AG08396 (cell line): Measurements from ENCODE around the gene TST.

Source experiments
- DNase-seq: peaks from one replicate; pipeline ENCODE4 v3.0.0; 2012; ENCODE audit warnings: low spot score, mixed read lengths

Gene TST

DNA sequence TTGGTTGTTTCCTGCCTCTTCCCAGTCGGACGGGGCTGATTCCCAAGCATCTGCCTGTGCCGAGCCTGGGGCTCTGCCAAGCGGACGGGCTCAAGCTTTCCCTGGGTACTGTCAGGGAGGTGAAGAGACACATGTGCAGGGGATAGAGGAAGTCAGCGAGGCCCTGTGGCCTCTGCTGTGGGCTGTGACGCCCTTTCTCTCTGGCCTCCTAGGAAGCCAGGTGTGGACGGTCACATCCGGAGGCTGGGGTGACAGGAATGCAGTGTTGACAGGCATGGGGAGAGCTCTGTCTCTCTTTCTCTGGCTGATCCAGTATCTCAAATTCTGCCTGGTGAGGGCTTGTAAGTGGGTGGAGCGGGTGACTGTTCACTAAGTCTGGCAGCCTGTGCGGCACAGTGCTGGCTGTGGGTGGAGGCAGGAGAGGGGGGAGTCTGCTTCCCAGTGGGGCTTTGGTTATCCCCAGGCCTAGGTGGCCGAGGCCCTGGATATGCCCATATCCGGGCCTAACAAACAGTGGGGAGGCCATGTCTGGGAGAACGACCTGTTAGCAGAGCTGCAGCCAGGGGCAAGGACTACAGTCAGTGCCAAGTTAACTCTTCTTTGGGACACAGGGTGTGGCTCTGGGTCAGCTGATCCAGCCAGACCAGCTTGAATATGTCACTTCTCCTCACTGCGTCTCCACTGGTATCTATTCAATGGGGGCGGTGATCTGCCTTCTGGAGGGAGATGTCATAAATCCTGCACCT lies 34.2 kb upstream of the TST start:
- no peak for DNase-seq

DNA sequence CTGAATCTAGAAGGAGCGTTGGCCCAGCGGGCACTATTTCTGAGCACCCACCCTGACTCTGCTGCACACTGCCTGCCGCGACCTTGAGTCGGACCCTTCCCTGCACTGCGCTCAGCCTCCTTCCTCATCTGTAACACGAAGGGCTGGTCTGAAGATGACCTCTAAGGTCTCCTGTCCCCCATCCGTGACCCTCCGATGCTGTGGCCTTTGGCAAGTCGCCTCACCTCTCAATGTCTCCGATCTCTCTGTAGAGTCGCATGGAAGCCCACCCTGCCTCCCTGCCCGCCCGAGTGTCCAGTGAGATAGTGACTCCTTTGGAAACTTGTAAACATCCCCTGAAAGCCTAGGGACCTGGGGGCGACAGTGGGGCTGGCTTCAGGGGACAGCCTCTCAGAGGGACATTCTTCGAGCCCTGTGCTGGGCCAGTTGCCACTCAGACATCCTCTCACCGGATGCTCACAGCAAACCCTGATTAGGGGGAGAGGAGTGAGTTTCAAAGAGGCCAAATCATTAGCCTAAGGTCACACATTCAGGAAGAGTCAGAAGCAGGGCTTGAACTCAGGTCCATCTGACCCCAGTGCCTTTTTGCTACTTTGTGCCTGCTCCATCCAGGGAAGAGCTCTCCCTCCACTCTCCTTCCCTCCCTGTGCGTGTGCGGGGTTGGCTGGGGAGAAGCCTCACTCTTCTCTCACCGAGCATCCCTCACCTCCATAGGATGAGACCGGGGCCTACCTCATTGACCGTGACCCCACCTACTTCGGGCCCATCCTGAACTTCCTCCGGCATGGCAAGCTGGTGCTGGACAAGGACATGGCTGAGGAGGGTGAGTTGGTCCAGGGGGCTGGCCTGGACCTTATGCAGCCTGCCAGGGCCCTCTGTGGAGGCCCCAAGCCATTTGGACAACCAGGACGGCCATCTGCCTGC lies 33.4 kb upstream of the TST start:
- DNase-seq, result no peak

DNA sequence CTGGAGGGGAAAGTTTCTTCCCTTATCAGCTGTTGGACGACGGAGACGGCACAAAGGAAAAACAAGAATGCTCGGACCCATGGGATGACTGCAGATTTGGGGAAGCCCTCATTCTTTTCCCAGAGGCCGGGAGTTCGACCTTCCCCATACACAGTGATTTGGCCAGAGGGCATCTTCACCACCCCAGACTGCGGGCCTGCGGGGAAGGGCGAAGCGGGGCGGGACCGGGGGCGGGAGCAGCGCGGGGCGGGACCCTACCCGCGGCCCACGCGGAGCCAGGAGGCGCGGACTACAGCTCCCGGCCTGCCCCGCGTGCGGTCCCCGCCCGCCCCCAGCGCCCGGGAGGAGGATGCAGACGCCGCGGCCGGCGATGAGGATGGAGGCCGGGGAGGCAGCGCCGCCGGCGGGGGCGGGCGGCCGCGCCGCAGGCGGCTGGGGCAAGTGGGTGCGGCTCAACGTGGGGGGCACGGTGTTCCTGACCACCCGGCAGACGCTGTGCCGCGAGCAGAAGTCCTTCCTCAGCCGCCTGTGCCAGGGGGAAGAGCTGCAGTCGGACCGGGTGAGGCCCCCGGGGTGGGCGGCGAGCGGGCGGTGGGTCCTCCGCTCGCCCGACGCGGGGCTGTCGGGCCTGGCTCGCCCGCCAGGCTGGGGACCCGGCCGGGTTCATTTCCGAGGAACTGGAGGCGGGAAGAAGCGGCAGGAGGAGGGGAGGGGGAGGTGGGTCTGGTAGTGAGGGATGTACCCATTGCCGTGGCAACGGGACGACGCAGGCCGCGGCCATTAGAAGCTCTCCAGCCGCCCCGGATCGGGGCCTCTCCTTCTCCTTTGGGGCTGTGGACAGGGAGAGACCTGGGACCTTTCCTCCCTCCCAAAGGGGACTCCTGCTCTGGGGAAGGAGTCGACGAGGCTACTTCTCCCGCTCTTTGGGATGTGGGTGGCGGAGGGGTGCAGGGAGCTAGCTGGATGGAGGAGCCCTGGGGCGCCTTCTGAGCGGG lies 32.4 kb upstream of the TST start, which contains the start of gene KCTD17:
Gene KCTD17, plus strand, starts transcription at position 352 of the 995 bp plus-strand sequence. Its CDS starts 19 bp downstream, at position 371.
- peak; percentile 97 for DNase-seq

DNA sequence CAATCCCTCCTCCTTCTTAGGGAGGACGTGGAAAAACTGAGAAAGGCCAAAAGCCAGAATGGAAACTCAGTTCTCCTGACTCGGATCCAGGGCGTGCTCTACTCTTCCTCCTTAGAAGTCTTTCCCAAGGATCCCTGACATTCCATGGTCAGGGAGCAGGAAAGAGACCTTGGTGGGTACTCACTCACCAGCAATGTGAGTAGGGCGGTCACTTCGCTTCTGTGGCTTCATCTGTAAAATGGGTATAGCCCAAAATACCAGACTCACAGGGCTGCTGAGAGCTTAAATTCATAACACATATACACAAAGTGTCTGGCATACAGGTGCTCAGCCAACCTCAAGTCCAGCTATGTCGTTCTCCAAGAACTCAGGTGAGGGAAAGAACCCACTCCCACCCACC lies 31.7 kb upstream of the TST start:
- no peak for DNase-seq

DNA sequence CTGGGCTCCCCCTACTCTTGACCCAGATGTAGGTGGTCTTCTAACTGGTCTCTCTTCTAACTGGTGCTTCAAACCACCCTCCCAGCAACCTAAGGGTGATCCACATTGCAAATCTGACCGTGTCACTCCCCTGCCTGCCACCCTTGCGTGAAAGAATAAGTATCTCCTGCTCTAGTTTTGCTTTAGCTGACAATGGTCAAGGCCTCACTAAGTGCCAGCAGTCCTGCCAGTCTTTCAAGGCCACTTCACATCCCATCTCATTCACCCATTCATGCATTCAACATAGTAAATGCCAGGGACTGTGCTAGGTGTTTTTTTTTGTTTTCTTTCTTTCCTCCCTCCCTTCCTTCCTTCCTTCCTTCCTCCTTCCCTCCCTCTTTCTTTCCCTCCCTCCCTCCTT lies 30.0 kb upstream of the TST start:
- DNase-seq, result no peak

DNA sequence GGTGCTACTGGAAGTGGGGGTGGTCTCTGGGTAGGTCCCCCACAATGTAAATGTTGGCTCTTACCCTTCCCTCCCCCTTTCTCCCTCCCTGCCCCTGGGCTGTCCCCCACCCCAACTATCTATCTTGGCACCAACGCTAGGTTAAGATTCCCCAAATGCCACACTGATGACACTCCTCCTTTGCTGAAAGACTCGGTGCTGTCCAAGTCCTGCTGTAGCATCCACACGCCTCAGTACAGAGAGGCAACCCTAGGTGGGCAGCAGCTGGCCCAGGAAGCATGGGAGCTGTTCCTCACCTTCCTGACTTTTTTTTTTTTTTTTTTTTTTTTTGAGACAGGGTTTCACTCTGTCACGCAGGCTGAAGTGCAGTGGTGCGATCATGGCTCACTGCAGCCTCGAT lies 28.9 kb upstream of the TST start:
- peak; percentile 70 for DNase-seq

DNA sequence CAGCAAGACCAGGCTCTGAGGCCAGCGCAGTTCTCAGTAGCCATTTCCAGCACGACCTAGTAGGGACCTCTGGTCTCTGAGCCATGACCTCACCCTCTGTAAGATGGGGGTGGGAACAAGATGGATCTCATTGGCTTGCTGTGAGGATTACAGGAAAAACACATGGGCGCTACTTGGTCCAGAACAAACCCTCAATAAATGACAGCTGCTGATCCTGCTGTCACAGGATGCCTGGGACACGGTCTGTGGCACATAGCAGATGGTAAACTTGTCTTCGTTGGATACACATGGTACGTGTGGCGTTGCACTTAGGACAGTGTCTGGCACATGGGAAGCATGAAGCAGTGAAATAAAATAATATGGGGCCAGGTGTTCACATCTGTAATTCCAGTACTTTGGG lies 27.8 kb upstream of the TST start:
- DNase-seq, result no peak

DNA sequence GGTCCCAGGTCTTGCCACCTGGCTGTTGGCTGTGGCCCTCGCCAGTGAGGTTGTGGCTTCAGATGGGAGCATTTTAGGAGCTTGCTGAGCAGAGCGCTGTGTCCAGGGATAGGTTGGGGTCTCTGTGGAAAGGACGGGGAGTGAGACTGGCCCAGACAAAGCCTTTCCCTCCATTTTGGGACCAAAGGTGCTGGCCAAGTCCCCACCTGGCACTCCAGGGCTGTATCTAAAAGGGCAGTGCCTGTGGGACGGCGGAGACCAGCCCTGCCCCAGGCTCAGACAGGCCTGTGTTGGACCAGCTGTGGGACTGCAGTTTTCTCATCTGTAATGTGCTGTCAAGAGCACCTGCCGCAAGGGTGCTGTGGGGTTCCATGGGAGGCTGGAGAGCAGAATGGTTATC lies 27.3 kb upstream of the TST start:
- no peak for DNase-seq

DNA sequence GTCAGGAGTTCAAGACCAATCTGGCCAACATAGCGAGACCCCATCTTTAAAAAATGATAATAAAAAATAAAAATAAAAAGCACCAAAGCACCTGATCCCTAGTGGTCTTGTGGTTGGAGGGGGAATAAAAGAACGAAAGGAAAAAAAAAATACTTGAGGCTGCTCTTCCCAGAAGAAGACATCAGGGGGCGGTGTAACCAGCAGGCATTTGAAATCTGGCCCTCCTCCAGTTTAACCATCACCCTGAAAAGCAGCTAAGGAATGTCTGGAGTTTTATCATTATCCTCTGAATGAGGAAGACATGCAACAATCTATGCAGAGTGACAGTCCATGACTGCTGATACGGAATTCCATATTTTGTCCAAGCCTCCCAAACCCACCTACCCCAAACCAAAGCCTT lies 26.7 kb upstream of the TST start:
- peak; percentile 81 for DNase-seq

DNA sequence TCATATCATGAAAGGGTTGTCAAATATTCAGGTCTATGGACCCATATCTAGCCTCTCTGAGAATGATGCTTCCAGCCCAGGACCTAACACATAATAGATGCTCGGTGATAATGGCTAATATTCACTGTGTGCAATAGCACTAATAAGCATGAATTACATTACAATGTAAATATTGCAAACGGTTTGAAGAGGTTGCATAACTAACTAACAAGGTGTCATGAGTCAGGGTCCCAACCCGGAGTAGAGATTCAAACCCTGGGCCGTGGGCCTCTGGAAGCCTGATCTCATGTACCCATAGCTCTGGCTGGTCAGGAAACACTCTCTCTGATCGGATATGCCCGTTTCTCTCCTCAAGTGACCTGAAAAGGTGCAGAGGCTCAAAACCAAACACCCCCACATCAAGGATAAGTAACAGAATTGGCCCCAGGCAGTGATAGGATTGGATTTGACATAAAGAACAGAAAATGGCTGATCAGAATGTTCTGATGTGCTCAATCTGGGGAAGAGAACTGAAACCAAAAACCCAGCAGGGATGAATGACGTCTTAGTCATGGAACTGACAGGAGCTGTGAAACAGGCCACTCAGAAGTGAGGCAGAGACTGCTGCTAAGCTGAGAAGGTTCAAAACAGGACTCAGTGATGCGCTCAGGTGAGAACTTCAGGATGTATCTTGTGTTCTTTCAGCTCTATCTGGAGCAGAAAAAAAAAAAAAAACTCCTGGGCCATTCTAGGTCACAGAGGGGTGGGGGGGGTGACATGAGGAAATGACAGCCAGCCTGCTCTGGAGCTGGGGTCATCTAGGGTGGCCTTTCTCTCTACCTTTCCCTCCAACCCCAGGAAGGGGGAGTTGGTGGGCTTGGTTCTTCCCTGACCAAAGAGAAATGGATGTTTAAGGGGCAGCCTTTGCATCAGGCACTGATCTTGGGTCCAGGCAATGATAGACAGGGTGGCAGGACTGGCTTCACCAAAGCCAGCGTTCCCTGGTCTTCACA lies 25.7 kb upstream of the TST start:
- no peak for DNase-seq

DNA sequence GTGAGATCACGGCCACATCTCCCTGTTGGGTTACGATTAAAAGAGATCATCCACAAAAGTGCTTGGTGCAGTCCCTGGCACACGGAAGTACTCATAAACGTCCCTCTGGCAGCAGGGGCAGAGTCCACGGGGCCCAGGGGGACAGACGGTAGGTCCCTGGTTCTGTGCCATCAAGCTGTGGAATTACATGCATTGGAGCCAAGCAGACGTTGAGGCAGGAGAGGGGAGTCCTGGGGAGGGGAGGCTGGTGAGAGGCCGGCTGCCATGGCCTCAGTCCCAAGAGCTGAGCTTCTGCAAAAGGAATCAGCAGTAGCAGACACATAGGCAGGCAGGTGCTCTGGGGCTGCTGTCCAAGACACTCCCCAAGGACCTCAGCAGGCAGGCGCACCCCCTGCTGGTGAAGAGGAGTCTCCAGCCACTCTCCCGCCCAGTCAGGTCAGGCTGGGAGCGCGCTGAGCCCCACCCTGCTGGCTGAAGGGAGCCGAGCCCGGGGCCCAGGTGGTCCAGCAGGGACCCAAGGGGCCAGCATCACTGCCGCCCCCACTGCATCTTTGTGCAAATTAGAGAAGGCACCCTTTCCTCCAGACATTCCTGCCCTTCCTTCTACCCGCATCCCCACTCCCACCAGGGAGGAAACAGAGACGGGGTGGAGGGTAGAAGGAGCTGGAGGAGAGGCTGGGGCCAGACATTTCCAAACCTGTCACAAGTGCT lies 24.7 kb upstream of the TST start:
- peak; percentile 76 for DNase-seq

DNA sequence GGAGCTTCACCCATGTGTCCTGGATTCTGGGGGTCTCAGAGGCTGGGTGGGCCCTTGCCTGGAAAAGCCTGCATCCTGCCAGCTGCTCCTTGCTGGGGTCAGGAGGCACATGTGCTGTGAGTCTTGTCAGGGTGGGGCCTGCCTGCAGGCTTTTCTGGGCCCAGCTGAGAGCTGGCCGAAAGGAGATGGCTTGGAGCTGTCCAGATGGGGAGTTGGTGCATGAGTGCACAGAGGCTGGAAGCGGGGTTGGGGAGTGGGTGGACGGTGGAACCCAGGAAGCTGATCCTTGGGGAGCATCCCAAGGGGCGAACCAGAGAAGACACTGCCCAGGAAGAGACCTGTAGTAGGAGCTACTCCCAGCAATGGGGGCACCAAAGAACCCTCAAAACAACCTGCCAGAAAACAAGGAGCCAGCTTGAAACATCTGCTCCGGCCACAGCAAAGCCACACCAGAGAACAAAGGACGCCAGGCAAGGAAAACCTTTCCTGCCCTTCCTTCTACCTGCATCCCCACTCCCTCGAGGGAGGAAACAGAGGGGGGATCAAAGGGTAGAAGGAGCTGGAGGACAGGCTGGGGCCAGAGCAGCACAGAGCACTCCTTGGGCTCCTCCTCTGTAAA lies 24.1 kb upstream of the TST start:
- DNase-seq, result no peak

DNA sequence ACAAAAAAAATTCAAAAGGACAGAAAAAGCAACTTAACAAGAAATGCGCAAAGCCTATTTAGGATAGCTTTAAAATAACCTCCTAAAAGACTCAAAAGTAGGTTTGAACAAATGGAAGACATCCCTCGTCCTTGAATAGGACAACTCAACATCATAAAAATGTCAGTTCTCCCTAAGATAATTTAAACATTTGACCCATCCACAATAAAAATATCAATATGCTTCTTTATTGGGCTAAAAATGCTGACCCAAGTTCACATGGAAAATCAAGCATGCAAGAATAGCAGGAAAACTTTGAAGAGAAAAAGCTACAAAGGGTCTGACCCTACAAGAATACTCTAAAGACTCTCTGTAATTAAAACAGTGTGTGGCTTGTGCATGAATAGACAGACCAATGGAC lies 20.2 kb upstream of the TST start:
- no peak for DNase-seq

DNA sequence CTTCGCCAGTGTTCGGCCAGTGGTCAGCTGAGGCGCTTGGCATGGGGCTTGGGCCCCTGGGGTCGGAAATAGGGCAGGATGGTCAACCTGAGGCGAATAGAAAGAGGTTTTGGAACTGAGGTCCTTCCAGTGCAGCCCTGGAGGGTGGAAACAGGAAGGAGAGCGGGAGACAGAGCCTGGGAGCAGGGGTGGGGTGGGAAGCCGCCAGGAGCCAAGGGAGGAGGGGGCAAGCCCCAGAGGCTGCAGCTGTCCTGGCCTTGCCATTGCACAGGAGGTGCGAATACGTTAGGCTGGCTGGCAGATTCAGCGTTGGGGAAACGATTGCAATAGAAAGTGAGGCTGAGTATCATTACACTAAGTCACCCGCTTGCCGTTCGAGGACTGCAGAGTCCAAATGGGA lies 18.4 kb upstream of the TST start:
- no peak for DNase-seq

DNA sequence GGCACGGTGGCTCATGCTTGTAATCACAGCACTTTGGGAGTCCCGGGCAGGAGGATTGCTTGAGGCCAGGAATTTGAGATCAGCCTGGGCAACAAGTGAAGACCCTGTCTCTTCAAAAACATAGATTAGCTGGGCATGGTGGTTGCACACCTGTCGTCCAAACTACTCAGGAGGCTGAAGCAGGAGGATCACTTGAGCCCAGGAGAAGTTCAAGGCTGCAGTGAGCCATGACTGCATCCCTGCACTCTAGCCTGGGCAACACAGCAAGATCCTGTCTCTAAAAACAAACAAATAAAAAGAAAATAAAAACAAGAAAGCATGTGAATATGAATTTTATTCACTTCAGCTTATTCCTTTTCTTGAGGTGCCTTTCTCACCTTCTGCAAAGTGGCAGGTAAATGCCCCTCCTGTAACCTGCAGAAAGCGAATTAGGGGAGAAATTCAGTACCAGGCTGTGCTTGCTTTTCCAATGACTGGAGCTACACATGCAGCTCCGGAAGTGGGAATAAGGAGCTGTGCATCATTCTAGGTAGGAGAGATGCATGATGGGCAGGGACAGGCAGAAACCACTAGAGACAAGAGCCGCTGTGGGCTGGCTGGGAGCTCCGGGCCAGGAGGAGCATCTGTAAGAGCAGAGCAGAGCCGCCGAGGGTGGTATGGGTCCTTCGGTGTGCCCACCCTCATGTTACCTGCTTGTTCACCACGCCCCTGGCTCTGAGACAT lies 17.6 kb upstream of the TST start:
- DNase-seq, result no peak

DNA sequence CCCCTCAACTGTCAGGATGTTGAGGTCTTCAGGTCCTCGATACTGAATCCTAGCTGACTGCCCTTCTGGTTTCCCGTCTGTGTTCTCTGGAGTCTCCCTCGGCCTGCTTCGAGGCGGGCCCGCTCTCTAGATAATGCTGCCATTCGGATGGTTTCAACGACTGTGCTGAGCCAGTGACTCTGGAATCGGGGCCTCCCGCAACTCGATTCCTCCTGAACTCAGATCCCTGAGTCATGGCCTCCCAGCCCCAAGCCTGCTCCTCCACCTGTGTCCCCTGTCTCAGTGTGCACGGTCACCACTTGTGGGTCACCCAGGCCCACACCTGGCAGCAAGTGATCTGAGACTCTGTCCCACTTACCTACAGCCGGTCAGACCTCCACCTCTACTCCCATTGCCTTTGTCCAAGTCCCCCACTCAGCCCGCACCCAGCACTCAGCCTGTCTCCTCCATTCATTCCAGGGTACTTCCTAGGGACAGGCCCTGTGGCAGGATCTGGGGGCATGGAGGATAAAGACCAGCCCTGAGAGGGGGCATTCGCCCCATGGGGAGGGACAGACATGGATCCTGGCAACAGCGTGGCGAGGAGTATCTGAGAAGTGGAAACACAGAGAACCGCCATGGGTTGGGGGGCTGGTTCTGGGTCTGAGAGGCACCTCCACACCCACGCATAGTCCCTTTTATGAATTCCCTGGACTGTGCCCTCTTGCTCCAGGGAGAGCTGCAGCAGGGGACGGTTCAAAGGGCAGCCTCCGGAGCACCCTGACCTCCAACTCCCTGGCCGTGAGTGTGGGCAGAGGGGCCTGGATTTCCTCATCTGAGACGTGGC lies 14.6 kb upstream of the TST start:
- no peak for DNase-seq

DNA sequence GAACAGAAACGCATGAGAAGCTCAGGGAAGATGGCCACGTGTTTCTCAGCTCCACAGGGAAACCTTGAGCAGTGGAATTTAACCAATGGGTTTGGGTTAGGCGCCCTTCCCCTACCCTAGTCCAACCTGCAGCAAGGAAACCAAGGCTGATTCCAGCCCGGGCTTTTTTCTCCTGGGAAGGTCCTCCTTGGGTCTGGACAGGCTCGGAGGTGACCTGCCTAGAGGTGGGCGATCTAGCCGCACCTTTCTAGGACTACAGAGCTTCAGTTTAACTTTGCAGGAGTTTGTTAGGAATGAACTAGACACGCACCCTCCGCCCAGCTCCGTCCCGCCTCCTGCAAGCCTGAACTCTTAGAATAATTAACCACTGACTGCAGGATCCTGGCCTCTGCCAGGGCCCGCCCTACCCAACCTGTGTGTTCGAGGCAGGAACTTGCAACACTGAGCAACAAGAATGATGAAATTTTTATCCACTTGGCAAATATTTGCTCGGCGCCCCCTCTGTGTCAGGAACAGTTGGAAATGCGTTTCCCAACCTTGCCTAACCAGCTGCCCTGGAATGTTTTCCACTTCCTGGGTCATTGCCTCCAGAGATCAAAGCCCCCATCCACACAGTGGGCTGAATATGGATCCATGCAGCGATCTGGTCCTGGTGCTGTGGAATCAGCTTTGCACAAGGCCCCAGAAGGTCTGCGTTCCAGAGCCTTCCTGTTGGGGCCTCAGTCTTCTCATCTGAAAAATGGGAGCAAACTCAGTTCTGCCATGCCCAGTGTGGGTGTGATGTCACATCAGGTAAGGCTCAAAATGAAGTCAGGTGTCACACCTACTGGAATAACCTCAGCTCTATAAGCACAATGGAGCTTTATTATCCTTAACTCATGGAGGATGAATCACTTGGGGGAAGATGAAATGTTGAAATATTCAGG lies 13.6 kb upstream of the TST start:
- peak; percentile 39 for DNase-seq
